Stimulated activated CD4-positive, alpha-beta T cell treated with anti-CD3 and anti-CD28 coated beads, Interleukin-4, amount 100 ng/mL, for 1 hour (primary cell): ENCODE data around the gene HIKESHI.
"Not testable (repeated sequence)": the region's sequence is repeated elsewhere in the genome, so short reads cannot be mapped to it uniquely, and the experiment has no call there.

Experiments
- DNase-seq: peaks from one replicate; pipeline ENCODE4 v3.0.0-alpha.2; 2020

The HIKESHI gene, protein sequence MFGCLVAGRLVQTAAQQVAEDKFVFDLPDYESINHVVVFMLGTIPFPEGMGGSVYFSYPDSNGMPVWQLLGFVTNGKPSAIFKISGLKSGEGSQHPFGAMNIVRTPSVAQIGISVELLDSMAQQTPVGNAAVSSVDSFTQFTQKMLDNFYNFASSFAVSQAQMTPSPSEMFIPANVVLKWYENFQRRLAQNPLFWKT

DNA sequence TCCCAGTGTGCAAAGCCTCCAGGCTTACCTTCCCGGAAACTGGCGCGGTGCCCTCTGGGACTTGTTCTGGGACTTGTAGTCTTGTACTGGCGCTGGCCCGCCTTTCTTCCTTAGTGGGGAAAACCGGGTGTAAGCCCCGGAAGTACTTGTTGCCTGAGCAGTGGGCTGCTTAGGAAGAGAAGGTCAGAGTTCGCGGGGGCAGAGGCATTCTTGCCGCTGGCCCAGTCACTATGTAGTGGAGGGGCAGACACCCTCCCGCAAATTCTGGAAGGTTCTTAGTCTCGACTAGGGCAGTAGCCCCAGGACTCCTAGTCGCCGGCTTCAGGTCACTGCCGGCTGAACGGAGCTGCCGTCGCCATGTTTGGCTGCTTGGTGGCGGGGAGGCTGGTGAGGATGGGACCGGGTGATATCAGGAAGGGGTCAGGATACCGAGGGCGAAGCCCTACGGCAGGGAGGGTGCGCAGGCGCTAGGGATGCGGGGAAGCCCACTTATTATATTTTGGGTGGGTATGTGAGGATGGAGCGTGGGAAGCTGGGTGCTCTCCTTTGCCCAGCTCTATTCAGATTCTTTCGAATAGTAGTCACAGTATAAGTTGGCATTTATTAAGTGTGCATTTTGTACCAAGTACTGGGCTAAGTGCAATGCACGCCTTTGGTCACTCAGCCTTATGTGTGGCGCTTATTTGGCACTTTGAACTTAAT, at the start of gene HIKESHI:
HIKESHI (plus strand) TSS at position 149 of the 702 bp plus-strand sequence; CDS start at position 358, 209 bp downstream.
- peak; percentile 92 for DNase-seq

DNA sequence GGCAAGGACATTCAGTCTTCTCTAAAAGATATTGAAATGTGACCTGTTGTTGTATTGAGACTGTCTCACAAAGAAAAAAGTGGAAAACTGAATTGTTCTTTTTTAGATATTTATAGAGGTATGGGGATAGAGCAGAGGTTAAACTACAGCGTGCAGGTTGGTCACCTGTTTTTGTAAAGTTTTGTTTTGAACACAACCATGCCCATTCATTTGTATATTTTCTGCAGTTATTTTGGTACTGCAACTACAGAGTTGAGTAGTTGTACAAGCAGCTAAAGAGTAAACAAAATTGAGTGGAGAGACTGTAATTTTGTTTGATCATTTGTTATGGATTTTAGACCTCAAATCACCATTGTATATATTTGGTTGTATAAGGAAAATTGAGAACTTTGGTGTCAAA, 46.1 kb upstream of the HIKESHI start:
- no peak for DNase-seq

DNA sequence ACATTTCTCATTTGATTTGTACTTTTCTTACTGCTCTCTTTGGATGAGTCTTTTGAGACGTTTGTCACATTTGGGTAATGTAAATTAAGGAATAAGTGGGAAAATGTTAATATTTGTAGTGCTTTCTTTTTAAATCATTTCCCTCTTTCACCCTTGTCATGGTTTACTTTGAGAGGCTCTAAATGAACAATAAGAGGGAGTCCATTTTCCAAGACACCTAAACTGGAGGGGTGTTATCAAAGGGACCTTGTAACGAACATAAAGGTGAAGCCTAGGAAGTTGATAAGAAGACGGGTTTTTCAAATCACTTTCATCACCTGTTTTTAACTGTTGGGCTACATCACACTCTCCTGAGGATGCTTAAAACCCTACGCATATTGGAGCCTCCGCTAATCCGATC, 45.4 kb upstream of the HIKESHI start:
- no peak for DNase-seq

DNA sequence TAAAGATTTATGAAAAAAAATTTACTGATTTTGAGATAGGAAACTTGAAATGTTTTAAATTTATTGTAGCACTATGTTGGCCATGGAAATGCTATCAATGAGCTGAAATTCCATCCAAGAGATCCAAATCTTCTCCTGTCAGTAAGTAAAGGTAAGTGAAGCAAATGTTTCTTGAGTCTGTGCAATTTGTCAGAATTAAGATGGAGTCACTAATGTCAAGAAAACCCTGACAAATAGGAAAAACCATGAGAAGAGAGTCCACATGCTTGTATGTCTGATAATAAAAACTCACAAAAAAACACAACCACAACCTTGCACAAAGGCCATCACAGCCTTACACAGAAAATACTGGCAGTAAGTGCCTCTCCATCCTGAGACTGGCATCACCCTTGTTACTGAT, 44.6 kb upstream of the HIKESHI start:
- DNase-seq, result no peak

DNA sequence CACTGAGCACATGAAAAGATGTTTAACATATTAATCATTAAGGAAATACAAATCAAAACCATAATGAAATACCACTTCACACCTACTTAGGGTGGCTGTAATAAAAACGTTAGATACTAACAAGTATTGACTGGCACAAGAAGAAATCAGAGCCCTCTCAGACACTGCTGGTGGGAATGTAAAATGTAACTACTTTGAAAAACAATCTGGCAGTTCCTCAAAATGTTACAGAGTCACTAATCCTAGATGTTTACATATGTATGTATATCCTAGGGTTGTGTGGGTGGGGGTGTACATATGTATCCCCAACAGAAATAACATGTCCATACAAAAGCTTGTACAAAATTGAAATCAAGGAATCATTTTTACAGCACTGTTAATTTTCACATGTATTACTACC, 42.3 kb upstream of the HIKESHI start:
- DNase-seq, result no peak

DNA sequence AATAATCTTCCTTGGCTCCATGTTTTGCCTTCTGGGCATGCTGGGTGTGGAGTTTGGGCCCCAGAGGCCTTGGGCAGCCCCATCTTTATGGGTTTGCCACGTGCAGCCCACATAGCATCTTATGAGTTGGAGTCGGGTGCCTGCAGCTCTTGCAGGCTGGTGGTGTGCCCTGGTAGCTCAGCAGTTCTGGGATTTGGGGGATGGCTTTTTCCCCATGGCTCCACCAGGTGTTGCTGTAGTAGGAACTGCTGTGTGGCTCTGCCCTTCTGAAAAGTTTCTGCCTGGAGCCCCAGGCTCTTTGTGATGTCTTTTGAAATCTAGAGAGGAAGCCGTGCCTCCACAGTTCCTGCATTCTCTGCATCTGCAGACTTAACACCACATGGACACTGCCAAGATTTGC, 40.7 kb upstream of the HIKESHI start:
- no peak for DNase-seq

DNA sequence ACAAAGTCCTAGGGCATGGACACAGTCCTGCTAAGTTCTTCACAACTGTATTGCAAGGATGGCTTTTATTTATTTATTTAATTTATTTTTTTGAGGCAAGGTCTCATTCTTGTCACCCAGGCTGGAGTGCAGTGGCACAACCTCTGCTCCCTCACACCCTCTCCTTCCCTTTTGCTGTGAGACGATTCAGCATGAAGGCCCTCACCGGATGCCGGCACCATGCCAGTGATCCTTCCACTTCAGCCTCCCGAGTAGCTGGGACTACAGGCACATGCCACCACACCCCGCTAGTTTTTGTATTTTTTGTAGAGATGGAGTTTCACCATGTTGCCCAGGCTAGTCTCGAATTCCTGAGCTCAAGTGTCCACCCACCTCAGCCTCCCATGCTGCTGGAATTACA, 39.7 kb upstream of the HIKESHI start:
- no peak for DNase-seq

DNA sequence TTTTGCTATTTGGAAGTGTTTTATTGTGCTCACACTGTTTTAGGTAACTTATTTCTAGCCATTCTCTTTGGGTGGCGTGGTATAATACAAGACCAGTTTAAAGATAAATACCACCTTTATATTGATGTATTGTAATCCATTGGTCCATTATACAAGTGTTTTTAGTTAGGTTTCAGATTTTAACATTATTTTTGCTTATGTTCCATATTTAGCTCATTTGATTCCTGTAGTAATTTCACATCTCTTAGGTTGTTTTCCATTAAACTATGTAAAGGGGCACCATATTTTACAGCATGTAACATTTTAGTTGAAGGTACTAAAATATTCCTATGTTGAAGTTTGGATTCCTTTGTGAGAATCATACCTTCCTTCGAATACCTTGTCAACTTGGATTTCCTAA, 37.4 kb upstream of the HIKESHI start:
- DNase-seq, result no peak

DNA sequence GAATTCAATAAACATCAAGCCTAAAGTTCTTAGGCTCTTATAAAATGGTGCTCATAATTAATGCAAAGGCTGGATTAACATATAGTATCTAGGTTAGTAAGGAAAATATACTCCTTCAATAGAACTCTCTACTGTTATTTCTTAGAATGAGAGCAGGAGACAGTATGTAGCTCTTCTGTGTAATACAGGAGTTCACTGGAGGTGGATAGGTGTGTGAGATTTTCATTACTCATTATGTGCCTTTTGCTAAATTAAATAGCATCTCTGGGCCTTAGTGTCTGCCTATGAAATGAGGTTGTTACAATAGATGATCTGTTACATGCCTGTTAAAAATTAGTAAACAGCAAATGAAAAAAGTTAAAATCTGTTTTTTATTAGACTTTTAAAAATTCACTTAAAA, 36.8 kb upstream of the HIKESHI start:
- no peak for DNase-seq

DNA sequence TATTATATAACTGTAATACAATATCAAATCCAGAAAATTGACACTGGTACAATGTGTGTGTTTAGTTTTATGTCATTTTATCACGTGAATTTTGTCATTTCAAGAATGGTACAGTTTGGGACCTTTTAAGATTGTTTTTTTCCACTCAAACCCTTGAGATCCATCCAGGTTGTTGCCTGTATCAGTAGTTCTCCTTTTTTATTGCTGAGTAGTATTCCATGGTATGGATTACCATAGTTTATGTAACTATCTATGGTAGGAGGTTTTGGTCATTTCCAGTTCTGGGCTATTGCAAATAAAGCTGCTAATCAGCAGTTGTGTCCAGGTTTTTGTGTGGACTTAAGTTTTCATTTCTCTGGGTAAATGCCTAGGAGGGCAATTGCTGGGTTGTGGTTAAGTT, 32.4 kb upstream of the HIKESHI start:
- DNase-seq, result no peak

DNA sequence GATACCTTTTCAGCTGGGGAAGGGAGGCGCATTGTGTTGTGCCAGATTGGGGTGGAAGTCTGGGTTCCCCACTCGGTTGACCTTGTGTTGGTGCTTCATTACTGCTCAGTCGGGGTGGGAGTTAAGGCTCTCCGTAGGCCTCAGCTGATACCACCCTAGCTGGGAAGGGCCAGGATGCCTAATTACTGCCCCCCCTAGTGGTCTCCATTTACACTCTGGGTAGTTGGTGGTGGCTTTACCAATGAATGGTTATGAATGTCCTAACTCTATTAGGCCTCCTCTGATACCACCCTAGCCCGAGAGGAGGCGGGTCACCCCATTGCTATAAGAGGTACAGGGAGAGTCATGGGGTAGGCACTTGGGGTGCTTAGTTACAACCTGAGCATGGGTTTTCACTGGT, 27.5 kb upstream of the HIKESHI start:
- DNase-seq, result no peak

DNA sequence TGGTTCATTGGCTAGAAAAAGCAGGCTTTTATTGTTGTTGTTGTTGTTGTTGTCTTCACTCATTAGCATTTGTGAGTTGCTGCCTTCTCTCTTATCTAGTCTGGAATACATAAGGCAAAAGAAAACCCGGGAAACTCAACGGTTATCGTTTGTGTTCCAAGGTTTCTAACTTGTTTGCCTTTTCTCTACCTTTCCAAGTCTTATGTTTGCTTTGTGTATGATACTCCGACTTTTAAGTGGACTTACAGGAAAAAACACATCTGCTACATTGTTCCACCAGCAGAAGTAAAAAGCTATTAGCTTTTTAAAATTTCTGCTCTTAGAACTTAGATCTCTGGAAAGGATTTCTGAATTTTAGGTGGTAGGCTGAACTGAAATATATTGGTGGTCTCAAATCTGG, 27.0 kb upstream of the HIKESHI start:
- DNase-seq, result no peak

DNA sequence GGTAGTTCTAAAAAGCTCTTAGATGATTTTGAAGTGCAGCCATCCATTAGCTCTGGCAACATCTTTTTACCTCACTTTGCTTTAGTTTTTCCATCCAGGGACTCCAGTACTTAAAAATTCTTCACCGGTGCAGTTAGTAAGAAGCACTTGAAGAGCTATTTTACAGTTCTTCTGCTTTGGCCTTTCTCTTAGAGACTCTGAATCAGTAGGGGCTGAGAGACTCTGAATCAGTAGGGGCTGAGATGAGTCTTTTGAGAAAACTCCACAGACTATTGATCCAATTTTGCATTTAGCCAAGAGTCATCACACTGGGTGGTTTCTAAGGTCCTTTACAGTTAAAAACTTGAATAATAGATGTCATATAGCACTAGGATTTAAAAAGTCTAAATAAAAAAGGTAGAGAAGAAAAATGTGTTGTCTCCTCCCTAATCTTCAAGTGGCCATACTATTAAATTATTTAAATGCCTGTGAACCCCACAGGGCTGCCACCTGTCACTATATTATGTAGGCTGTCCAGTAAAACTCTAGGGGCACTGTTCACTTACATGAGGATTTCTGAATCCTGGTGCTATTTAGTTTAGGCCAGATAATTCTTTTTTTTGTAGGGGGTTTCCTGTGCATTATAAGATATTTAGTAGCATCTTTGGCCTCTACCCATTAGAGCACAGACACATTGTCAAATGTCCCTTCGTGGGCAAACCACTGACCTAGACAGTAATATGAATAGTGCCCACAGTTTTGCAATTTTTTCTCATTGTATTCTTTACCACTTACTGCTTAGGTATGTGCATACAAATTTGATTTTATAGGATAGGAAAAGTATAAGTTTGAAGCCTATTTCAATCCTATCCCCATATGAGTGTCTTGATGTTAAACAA, 26.3 kb upstream of the HIKESHI start:
- no peak for DNase-seq

DNA sequence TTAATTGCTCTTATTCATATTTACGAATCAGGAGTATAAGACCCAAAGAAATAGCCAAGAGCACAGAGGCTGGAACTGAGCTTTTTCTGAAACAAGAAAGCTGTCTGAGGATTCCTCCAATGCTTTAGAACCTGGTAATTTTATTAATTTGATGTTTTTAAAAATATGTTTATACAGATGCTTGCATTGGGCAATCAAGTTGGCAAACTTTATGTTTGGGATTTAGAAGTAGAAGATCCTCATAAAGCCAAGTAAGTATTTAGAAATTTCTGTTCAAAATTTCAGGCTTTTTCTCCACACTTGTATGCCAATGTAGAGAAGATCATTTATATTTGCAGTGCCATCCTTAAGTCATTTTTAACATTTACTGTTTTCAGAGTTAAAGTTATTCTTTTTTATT, 24.3 kb upstream of the HIKESHI start:
- no peak for DNase-seq

DNA sequence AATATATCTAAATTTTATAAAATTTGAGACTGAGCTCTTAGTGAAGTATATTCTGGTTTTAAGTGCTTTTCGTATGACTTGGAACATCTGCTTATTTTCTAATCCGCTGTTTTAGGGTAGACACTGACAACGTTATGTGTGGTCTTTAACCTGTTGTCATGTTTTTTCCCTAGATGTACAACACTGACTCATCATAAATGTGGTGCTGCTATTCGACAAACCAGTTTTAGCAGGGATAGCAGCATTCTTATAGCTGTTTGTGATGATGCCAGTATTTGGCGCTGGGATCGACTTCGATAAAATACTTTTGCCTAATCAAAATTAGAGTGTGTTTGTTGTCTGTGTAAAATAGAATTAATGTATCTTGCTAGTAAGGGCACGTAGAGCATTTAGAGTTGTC, 23.8 kb upstream of the HIKESHI start:
- no peak for DNase-seq

DNA sequence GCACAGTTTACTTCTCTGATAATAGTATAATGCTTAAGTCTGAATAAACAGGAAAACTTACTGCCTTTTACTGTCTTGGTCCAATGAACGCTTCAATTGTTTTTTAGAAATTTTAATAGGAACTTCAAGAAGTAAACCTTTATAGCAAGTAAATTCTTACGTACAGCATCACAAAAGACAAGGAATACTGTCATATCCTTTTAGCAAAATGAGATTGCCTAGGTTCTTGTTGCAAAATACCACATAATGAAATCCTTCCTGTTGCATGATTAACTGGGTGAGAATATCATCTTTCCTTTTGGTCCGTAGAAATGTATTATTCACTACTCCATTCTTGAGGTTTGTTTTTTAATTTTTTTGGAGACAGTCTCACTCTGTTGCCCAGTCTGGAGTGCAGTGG, 22.3 kb upstream of the HIKESHI start:
- DNase-seq, result no peak

DNA sequence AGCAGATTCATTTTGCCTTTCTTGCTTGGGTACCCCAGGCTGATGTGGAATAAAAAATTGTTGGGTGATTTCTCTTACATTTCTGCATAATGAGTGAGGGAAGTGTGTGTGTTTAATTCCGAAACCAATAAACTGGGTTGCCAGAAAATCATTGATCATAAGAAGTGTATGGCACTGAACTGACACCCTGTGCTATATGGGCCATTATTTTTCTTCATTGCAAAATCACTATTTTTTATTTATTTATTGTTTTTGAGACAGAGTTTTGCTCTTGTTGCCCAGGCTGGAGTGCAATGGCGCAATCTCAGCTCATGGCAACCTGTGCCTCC, 14.6 kb upstream of the HIKESHI start:
- no peak for DNase-seq

DNA sequence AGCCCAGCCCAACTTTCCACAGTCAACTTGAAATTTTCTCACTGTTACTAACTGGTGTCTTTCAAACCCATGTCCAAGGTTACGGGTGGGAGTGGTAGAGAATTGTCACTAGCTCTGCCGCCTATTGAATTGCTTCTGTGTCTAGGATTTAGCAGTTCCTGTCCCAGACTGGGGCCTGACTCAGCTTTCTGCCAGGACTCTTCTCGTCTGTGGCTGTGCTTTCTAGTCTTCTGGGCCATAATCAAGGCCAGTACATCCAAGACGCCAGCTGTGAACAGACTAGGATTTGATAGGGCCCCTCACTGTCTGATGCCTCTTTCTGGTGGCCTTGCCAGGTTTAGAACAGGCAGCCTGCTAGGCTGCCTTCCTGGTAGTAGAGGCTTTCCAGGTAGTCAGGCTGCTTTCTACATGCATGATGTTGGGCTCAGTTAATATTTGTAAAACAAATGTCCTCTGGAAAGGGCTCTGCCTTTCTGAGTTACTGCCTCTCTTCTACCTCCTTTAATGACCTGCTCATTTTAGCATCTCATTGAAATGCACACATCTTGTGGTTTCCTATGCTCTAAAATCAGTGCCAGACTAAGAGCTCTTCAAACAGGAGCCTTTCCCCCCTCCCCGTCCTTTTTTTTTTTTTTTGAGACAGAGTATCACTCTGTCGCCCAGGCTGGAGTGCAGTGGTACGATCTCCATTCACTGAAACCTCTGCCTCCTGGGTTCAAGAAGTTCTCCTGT, 13.1 kb upstream of the HIKESHI start:
- DNase-seq, result no peak

DNA sequence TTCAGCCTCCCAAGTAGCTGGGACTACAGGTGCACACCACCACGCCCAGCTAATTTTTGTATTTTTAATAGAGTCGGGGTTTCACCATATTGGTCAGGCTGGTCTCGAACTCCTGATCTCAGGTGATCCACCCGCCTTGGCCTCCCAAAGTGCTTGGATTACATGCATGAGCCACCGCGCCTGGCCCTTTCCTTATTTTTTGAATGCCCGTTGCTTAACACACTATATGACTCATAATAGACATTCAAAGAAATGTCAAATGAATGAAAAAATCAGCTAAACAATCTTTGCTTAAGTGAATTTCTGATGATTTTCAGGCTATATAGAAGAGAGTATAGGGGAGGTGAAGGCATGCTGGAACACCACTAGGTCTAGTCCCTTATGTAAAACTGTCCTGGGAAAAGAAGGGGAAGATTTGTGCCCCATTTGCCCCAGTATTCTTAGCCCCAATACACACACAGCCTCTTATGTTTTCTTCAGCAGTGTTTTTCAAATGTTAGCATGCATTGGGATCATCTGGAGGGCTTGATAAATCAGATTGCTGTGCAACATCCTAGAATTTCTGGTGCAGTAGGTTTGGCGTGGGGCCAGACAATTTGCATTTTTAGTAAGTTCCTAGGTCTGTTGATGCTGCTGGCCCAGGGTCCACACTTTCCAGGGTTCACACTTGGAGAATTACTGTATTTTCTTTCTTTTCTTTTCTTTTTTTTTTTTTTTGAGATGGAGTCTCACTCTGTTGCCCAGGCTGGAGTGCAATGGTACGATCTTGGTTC, 12.3 kb upstream of the HIKESHI start:
- DNase-seq, result not testable (repeated sequence)

DNA sequence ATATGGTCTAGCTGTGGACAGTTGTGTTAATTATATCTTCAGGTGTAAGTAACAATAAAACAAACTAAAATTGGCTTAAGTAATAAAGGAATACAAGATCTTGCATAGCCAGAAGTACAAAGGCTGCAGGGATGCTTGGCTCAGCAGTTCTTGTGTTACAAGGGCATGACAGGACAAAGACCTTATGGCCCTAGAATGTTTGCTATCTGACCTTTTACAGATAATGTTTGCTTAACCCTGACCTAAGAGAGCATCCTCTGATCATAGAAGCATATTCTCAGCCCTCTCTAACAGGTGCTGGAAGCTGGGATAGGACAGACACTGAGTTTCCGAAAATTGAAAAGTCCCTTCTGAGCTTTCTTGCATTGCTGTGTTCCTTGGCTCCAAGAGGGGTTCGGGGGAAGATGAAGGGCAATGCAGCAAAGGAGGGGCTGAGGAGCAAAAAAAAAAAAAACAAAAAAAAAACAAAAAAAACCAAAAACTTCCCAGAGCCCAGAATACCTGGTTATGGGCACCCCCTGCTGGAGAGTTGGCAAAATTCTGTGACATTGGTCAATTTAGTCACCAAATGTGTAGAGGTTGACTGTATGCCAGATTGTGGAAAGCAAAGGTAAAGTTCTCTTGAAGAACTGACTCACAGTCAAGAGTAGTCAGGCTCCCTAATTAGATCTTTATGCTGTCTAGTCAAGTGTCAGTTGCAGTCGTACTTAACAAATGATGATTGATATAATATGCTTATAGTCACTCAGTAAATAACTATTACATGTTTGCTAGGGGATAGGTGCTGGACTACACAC, 10.4 kb upstream of the HIKESHI start:
- DNase-seq, result peak; percentile 72

DNA sequence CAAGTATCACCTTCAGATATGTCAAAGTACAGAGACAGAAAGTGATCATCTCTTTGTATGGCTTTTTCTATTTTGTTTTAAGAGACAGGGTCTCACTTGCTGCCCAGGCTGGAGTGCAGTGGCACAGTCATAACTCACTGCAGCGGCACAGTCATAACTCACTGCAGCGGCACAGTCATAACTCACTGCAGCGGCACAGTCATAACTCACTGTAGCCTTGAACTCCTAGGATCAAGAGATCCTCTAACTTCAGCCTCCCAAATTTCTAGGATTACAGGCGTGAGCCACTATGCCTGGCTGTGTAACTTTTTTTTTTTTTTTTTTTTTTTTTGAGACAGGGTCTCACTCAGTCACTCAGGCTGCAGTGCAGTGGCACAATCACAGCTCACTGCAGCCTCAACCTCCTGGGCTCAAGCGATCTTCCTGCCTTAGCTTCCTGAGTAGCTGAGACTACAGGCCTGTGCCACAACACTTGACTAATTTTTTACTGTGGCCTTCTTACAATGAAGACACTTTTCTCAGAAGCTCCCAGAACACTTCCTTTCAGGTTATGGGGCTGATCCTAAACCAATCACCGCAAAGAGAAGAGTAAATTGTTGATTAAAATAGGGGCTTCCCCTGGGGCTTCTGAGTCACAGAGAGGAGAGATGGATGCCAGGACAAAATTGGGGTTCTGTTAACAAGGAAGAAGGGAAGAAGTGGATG, 9.0 kb upstream of the HIKESHI start:
- DNase-seq, result peak; percentile 18
